ENCODE data around the gene LEFTY1.
A peak's percentile ranks its signal among the peaks of the same experiment; 100 is the strongest.

The LEFTY1 gene

GRCh38 chr1:225915538-225915991 is 26.6 kb upstream of the LEFTY1 start:
- DNase-seq: no peak

- no peak for DNase-seq
These were observed 26.0 kb upstream of the LEFTY1 start for GRCh38 chr1:225914947-225915346.

GRCh38 chr1:225914391-225914790 is 25.4 kb upstream of the LEFTY1 start:
- DNase-seq: no peak

GRCh38 chr1:225911191-225912130 is 22.5 kb upstream of the LEFTY1 start:
- peak; percentile 50 for DNase-seq

DNA sequence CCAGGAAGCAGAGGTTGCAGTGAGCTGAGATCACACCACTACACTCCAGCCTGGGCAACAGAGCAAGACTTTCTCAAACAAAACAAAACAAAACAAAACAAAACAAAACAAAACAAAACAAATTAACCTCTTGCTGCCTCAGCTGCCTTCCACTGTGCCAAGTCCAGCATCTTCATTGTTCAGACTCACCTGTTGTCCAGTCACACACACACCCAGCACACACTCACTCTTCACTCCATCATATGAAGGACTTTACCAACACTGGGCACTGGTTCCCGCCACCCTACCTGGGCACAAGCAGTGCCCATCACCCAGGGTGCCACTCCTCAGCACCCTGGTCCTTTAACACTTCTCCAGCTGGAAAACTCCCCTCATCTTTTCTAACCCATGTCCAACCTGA is 20.5 kb upstream of the LEFTY1 start:
- no peak for DNase-seq

GRCh38 chr1:225908773-225909172 is 19.8 kb upstream of the LEFTY1 start:
- no peak for DNase-seq

DNA sequence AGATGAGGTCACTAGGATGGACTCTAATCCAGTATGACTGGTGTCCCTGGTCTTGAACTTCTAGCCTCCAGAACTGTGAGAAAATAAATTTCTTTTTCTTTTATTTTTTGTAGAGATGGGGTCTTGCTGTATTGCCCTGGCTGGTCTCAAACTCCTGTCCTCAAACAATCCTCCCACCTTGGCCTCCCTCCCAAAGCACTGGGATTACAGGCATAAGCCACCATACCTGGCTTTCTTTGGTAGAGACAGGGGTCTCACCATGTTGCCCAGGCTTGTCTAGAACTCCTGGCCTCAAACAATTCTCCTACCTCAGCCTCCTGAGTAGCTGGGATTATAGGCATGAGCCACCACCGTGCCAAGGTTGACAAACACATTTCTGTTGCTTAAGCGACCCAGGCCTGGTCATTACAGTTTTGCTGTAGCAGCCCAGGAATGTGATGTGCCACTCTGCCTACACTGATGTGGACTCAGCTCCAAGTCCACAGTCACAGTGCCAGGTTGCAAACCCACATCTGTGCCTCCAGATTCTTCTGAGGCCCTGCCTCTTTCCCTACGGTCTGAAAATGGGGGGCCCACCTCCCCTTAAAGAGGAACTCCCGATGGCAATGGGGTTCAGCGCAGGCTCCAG is 19.2 kb upstream of the LEFTY1 start:
- no peak for DNase-seq

GRCh38 chr1:225907341-225907740 is 18.4 kb upstream of the LEFTY1 start:
- no peak for DNase-seq

DNA sequence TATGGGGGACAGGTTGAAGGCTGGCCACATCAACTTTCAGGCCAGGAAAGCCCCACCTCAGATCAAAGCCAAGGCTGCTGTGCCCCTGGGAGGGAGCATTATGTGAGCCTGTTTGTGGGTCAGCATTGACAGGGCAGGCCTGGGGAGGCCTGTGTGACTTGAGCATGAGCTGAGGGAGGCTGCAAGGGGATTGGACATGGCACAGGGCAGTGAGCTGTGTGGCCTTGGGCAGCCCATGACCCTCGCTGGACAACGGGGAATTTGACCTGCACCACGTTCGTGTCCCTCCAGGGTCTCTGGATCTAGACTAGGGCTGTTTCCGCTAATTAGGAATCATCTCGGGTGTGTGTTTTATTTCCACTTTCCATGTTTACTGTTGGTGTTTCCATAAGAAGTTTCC is 17.5 kb upstream of the LEFTY1 start:
- DNase-seq: no peak

DNA sequence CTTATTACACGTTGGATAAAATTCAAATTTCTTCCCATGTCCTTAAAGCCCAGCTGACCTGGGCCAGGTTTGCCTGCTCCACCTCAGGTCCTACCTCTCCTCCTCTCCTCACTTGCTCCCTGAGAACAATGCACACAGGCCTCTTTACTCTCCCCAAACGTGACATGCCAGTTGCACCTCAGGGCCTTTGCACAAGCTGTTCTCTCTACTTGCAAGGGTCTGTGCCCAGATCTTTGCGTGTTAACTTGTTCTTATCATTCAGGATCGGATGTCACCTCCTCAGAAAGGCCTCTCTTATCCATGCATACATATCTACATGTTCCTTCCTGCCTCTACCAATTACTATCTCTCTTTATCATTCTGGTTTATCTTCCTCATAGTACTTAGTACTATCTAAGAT is 14.7 kb upstream of the LEFTY1 start:
- no peak for DNase-seq

DNA sequence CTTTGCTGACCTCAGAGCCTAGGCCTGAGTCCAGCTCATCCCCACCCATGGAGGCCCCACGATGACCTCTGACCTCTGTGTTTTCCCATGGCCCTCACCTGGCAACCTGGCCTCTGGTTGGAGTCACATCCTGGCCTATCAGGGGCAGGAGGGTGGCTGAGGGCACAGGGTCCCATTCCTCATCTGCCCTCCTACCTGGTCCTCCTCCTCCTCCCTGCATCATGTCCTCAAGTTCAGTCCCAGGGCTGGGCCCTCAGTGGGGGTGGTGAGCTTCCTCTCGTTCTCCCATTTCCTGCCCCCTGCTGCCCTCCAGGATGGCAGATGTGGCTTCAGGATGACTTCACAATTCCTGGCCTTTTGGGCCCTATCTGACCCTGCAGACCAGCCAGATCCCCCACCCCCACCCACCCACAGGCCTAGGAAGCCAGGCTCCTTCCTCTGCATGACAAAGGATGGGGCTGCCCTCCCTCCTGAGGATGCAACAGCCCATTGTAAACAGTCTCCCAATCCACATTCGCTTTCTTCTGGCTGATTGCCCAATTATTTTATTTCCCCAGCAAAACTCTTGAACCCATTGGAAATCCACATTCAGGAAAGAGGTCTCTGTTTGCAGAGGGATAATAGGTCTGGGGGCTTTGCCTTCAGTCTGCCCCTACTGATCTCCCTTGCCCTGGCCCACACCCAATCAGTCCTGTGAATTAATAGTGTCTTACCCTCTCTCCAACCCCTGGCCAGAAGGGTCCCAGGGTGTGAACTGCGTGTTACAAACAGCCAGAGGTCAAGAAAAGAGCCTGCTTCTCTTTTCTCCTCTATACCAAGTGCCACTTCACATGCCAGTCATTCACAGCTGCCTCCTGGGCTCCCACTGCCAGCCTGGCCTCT is 10.3 kb upstream of the LEFTY1 start:
- DNase-seq: no peak

DNA sequence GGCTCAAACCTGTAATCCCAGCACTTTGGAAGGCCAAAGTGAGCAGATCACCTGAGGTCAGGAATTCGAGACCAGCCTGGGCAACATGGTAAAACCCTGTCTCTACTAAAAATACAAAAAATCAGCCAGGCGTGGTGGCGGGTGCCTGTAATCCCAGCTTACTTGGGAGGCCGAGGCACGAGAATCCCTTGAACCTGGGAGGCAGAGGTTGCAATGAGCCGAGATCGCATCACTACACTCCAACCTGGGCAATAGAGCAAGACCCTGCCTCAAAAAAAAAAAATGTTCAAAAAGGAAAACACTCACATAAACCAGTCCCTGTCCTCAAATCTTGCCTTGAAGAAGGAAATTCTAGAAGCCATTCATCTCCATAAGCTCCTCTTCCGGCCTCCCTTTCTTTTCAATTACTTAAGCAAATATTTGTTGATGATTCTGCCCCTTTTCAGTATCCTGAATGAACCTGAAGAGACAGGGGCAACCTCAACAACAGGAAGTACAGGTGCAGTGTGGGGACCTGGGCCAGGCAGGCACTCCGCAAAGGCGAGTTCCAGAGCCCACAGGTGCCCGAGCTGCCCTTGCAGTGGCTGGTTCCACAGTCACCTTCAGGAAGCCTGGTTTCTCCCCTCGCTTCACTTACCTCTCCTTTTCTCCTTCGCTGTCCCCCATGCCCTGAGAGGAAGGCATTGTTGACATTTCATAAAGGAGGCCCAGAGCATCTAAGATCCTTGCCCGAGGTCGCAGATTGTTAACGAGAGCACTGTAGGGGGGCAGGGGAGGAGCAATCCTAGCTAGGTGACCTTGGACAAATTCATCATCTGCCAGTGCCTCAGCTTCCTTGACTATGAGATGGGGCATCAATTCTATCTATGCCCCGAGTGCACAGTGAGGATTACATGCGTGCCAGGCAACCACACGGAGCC is 8.9 kb upstream of the LEFTY1 start:
- DNase-seq: no peak

GRCh38 chr1:225896937-225897549 is 8.1 kb upstream of the LEFTY1 start:
- DNase-seq: peak; percentile 53

DNA sequence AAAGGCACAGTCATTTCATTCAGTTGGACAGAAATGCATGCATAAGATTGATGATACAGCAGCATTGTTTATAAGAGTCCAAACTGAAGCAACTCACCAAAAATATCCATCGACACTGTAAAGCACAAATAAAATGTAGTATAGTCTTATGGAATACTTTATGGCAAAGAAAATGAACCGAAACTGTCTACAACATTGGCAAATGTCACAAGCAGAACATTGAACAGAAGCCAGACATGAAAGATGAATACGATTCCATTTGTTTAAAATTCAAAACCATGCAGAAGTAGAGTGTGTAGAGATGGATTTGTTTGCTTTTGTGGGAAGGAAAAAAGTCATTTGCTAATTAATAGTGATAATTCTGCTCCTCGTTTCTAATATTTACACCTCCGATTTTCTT is 7.5 kb upstream of the LEFTY1 start:
- DNase-seq: no peak

GRCh38 chr1:225892307-225892706 is 3.4 kb upstream of the LEFTY1 start:
- DNase-seq: no peak

GRCh38 chr1:225891229-225891972 is 2.5 kb upstream of the LEFTY1 start:
- DNase-seq: no peak

- DNase-seq: no peak
These were observed 1.6 kb upstream of the LEFTY1 start for GRCh38 chr1:225890346-225891228.

GRCh38 chr1:225889743-225890142 is 797 bp upstream of the LEFTY1 start:
- no peak for DNase-seq

DNA sequence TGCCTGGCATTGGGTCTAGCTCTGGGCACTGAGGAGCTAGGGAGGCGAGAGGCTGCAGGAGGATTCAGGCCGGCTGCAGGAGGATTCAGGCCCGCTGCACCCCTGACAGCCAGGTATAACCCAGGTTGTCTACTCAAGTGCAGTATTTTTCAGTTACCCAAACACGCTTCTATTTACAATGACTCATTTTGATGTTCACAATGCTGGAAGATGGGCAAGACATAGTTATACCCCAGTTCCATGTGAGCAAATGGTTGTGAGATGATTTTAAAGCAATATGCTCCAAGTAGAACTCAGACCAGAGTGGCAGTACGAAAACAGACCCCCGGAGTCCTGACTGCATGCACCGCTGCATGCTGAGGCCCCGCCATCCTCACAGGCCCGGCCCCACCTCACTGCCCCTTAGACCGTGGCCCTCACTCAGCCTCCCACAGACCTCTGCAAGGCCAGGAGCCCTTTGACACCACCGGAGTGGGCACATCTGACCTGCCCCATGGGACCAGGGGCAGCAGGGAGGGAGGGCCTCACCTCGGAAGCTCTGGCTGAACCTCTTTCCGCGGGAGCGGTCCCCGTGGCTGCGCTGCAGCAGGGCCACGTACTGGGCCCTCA is 553 bp downstream of the LEFTY1 start:
- DNase-seq: no peak
